Putamen (tissue), 1 donor: ENCODE data around the gene DSG4.

Experiments
- DNase-seq: peaks from one replicate; pipeline ENCODE4 v3.0.0-alpha.2; 2016; ENCODE audit warnings: low spot score

DSG4 gene

GRCh38 chr18:31450409-31450808 is 73.8 kb downstream of the DSG4 start:
- DNase-seq: no peak

- no peak for DNase-seq
Observed at GRCh38 chr18:31451625-31452024, 75.0 kb downstream of the DSG4 start.

- no peak for DNase-seq
Observed at GRCh38 chr18:31454066-31454708, 77.6 kb downstream of the DSG4 start.
